ENCODE measurements around the gene MPG.
A peak's percentile ranks its signal among the peaks of the same experiment; 100 is the strongest.

MPG gene

GRCh38 chr16:78444-79150, 572 bp downstream of the MPG start:
- no peak for TF ChIP-seq CTCF (IDR thresholded peaks at IDR 0.05; ENCODE audit: control insufficient read depth, insufficient read depth, low read depth, low read length, missing control alignments)
- peak overlapping the region; percentile 71 for H3K4me3 ChIP-seq (ENCODE audit: control insufficient read depth, low read depth, low read length)
- no peak for DNase-seq (ENCODE audit: low read depth)

GRCh38 chr16:79151-80054, 1.4 kb downstream of the MPG start:
- DNase-seq (ENCODE audit: low read depth): no peak
- peak overlapping the region; percentile 71 for H3K4me3 ChIP-seq (ENCODE audit: control insufficient read depth, low read depth, low read length)
- no peak for TF ChIP-seq CTCF (IDR thresholded peaks at IDR 0.05; ENCODE audit: control insufficient read depth, insufficient read depth, low read depth, low read length, missing control alignments)

GRCh38 chr16:83060-83603, 5.1 kb downstream of the MPG start:
- TF ChIP-seq CTCF (IDR thresholded peaks at IDR 0.05; ENCODE audit: control insufficient read depth, insufficient read depth, low read depth, low read length, missing control alignments): no peak
- no peak overlapping the region for H3K4me3 ChIP-seq (ENCODE audit: control insufficient read depth, low read depth, low read length)
- no peak for DNase-seq (ENCODE audit: low read depth)

GRCh38 chr16:83781-84615, 6.0 kb downstream of the MPG start:
- TF ChIP-seq CTCF (IDR thresholded peaks at IDR 0.05; ENCODE audit: control insufficient read depth, insufficient read depth, low read depth, low read length, missing control alignments): no peak
- no peak for DNase-seq (ENCODE audit: low read depth)
- H3K4me3 ChIP-seq (ENCODE audit: control insufficient read depth, low read depth, low read length): no peak overlapping the region

GRCh38 chr16:84718-85406, 6.8 kb downstream of the MPG start:
- no peak for TF ChIP-seq CTCF (IDR thresholded peaks at IDR 0.05; ENCODE audit: control insufficient read depth, insufficient read depth, low read depth, low read length, missing control alignments)
- DNase-seq (ENCODE audit: low read depth): peak; percentile 83
- no peak overlapping the region for H3K4me3 ChIP-seq (ENCODE audit: control insufficient read depth, low read depth, low read length)

Measured in AG09309 (cell line).